HG03280 (cell line): Measurements from ENCODE around the gene SEPTIN8.

Experiments
- ATAC-seq: cut with Tn5 transposase; IDR thresholded peaks from one replicate; pipeline ENCODE4 v1.9.1; 2021; ENCODE audit warnings: mild to moderate bottlenecking, moderate library complexity; ENCODE audit not compliant: unreplicated experiment

The SEPTIN8 gene

GRCh38 chr5:132718544-132719312, 58.3 kb downstream of the SEPTIN8 start:
- ATAC-seq = no peak

GRCh38 chr5:132714456-132715307, 62.4 kb downstream of the SEPTIN8 start:
- ATAC-seq = no peak

GRCh38 chr5:132708645-132709044, 68.4 kb downstream of the SEPTIN8 start:
- ATAC-seq = no peak

GRCh38 chr5:132704875-132705274, 72.2 kb downstream of the SEPTIN8 start:
- no peak for ATAC-seq
